GM19438 (cell line): ENCODE results near the gene KMT2B.

Experiments
- ATAC-seq: cut with Tn5 transposase; IDR thresholded peaks from one replicate; pipeline ENCODE4 v1.9.1; 2021; ENCODE audit warnings: low read depth; ENCODE audit not compliant: unreplicated experiment

KMT2B gene

DNA sequence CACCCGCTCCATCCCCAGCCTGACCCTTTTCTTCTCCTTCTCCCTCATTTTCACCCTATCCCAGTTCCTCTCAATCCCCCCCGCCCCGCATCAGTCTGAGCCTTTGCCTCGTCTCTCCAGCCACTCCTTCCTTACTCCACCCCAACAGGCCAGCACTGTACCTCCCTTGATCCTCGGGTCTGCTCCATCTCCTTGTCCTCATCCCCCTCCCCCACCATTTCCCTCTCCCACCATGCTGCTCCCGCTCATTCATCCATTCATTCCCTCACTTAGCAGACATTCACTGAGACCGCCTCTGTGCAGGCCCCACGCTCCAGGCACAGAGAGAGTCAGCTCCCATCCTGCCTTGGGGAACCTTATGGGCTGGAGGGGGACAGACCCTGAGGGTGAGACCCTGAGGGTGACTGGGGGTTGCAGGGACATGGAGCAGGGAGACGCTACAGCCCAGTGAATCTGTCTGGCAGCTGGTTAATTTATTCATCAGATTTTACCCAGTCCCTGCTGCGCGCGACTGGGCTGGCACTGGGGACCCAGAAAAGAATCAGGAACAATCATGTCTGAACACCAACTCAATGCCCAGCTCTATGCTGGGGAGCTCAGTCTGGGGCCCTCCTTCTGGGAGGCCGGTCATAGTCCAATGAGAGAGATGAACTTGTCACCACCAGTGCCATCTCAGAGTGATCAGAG lies 58.4 kb downstream of the KMT2B start:
- ATAC-seq = no peak

DNA sequence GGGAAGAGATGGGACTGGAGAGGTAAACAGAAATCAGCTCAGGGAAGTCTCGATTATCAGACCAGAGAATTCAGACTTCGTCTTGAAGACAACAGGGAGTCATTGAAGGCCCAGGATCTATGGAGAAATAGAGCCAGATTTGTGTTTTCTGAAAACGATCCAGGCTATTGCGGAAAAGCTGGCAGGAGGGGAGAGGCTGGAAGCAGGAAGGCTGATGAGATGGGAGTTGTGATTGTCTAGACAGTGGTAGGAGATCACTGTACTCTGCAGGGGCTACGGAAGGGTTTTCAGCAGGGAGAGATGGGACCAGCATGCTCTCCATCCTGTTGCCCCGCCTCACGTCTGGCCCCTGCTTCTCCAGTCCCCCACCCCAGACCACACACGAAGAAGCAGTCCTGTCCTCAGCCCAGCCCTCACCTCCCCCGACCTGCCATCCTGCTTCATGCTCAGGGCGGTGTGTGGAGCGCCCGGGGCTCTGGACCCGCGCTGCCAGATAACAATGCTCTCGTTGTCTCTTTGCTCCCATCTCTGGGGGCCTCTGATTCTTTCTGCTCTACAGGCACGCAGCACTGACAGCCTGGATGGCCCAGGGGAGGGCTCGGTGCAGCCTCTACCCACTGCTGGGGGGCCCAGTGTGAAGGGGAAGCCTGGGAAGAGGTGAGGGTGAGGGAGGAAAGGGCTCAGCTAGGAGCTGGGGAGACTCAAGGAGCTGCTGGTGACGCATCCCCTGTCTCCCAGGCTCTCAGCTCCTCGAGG lies 59.5 kb downstream of the KMT2B start:
- no peak for ATAC-seq

DNA sequence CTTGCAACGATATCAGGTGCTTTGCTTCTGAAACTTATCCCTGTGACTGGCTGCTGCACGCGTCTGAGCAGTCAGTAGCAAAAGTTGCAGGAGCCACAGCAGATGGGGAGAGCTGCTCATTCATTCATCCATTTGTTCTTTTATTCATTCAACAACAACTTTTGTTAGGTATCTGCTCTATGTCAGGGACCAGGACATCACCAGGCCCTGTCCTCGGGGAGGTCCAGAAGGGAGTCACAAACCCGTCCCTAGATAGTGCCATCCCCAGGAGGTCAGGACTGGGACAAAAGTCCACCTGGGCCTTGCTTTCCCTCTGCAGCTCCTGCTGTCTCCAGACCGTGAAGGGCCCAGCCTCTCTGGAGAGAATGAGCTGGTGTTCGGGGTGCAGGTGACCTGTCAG lies 60.2 kb downstream of the KMT2B start:
- no peak for ATAC-seq

DNA sequence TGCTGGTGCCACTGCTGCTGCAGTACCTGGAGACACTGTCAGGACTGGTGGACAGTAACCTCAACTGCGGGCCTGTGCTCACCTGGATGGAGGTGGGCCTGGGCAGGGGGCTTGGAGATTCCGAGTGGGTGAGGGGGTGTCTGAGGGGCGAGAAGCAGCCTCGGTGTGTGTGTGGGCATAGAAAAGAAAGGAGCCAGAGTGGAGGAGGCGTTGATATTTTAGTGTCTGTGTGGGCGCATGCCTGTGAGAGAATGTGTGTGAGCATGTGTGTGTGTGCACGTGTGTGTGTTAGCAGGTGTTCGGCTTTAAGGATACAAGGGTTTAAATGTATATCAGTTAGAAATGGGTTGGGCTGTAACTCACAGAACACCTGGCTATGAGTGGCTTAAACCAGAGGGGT lies 61.2 kb downstream of the KMT2B start:
- no peak for ATAC-seq

DNA sequence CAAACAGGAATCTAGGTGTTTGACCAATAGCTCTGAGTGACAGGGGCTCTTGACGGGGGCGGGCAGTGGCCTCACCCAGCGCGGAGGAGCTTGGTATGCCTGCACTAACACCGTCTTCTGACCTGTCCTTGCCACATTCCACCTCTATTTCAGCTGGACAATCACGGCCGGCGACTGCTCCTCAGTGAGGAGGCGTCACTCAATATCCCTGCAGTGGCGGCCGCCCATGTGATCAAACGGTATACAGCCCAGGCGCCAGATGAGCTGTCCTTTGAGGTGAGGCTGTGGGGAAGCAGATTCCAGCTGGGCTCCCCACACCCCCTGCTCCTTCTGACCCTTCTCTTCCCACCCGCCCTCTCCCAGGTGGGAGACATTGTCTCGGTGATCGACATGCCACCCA lies 62.3 kb downstream of the KMT2B start:
- ATAC-seq = no peak

DNA sequence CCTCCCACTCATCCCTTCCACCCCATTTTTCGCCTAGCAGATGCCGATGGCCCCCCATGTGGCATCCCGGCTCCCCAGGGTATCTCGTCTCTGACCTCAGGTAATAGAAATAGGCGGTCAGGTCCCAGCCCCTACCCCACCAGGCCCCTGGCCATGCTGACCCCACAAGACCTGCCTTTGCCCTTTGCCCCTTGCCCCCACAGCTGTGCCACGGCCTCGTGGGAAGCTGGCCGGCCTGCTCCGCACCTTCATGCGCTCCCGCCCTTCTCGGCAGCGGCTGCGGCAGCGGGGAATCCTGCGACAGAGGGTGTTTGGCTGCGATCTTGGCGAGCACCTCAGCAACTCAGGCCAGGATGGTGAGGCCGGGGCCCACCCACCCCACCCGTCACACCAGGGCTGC lies 62.9 kb downstream of the KMT2B start:
- no peak for ATAC-seq

DNA sequence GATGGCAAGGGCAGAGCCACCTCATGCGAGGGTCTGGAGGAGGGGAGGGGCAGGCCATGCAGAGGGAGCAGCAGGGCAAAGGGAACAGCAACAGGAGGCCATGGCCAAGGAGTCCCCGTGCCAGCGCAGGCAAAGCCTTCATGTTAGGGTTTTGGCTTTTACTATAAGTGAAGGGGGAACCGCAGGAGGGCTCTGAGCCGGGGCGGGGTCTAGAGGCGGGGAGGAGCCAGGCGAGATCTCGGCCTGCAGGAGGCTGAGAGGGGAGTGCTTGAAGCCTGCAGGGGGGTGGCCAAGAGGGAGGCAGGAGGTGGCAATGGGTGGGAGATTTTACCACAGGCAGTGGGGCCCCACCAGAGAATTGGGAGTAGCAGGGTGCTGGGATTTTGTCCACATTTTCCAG lies 63.8 kb downstream of the KMT2B start:
- ATAC-seq = no peak

DNA sequence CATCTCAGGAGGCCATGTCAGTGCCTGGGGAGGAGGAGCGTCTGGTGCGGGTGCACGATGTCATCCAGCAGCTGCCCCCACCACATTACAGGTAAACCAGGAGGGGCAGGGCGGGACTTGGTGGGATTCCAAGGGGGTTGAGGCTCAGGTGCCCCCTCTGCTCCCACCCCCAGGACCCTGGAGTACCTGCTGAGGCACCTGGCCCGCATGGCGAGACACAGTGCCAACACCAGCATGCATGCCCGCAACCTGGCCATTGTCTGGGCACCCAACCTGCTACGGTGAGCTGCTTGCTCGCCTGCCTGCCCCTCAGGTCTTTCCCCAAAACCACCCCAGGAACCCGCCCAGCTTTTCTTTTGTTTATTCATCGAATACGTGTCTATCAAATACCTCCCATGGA lies 64.8 kb downstream of the KMT2B start:
- ATAC-seq = no peak

DNA sequence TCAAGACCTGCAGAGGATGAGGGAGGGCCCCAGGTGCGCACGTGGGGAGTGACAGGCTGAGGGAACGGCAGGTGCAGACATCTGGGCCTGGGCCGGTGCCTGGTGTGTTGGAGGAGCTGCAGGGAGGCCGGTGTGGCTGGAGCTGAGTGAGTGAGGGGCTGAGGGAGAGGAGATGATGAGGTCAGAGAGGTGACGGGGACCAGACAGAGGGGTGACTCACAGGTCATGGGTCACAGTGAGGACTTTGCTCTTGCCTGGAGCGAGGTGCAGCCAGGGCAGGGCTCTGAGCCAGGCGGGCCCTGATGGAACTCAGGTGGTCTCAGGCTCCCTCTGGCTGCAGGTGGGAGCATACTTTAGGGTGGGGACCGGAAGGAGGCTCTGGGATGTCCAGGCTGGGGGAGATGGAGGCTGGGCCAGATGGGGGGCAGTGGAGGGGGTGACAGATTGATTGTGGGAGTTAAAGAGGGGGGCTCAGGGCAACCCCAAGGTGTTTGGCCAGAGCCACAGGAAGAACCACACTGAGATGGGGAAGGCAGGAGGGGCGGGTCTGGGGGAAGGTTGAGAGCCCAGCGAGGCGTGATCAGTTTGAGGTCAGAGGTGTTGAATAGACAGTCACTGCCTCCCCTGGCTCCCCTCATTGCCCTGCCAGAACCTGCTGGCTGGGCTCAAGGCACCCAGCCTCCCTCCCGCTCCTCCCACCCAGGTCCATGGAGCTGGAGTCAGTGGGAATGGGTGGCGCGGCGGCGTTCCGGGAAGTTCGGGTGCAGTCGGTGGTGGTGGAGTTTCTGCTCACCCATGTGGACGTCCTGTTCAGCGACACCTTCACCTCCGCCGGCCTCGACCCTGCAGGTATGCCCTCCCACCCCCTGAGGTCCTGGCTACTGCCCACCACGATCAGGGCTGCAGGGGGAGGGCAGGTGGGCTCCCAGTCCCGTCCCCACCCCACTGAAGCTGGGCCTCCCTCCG lies 65.9 kb downstream of the KMT2B start:
- ATAC-seq = no peak

DNA sequence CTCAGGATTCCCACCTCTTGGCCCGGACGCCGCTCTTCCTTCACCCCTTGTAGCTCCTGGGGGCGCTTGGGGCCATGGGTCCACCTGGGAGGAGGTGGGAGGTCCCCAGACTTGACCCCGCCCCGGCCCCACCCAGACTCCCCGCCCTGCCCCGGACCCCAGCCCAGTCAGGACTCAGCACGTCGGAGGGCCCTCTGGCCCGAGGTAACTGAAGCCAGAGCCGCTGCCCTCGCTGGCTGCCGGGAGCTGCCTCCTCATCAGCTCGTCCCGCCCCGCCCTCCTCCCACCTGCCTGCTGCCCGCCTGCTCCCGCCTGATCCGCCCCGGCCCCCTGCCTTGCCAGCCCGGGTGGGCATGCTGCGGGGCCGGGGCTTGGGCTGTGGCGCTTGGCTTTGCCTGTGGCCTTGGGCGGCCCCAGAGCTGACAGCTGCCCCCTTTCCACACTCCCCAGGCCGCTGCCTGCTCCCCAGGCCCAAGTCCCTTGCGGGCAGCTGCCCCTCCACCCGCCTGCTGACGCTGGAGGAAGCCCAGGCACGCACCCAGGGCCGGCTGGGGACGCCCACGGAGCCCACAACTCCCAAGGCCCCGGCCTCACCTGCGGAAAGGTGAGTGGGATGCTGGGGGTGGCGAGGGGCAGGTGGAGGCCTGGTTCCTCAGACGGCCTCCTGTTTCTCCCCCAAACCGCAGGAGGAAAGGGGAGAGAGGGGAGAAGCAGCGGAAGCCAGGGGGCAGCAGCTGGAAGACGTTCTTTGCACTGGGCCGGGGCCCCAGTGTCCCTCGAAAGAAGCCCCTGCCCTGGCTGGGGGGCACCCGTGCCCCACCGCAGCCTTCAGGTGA lies 66.9 kb downstream of the KMT2B start:
- no peak for ATAC-seq

DNA sequence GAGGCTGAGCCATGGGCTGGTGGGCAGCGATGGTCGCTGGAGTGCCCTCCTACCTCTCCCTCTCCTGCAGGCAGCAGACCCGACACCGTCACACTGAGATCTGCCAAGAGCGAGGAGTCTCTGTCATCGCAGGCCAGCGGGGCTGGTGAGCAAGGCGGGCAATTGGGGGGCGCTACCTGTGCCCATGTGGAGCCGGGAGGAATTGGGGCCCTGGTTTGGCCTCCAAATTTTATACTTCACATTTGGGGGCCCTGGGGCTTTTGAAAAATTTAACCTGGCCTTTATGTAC lies 67.5 kb downstream of the KMT2B start:
- ATAC-seq = no peak

DNA sequence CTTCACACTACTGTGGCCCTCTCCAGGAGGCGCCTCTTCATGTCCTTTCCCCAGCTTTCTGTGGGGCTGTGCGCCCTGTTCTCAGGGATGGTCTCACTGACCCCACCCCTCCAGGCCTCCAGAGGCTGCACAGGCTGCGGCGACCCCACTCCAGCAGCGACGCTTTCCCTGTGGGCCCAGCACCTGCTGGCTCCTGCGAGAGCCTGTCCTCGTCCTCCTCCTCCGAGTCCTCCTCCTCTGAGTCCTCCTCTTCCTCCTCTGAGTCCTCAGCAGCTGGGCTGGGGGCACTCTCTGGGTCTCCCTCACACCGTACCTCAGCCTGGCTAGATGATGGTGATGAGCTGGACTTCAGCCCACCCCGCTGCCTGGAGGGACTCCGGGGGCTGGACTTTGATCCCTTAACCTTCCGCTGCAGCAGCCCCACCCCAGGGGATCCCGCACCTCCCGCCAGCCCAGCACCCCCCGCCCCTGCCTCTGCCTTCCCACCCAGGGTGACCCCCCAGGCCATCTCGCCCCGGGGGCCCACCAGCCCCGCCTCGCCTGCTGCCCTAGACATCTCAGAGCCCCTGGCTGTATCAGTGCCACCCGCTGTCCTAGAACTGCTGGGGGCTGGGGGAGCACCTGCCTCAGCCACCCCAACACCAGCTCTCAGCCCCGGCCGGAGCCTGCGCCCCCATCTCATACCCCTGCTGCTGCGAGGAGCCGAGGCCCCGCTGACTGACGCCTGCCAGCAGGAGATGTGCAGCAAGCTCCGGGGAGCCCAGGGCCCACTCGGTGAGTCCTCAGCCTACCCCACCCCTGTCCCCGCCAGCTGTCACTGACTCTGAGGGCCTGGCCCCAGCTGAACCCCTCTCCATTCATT lies 68.7 kb downstream of the KMT2B start:
- ATAC-seq = no peak

DNA sequence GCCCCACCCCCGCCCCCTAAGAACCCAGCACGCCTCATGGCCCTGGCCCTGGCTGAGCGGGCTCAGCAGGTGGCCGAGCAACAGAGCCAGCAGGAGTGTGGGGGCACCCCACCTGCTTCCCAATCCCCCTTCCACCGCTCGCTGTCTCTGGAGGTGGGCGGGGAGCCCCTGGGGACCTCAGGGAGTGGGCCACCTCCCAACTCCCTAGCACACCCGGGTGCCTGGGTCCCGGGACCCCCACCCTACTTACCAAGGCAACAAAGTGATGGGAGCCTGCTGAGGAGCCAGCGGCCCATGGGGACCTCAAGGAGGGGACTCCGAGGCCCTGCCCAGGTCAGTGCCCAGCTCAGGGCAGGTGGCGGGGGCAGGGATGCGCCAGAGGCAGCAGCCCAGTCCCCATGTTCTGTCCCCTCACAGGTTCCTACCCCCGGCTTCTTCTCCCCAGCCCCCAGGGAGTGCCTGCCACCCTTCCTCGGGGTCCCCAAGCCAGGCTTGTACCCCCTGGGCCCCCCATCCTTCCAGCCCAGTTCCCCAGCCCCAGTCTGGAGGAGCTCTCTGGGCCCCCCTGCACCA lies 69.5 kb downstream of the KMT2B start:
- no peak for ATAC-seq
